KMS-11 (cell line): Measurements from ENCODE around the gene LRP6.
"Not testable (repeated sequence)": the region's sequence is repeated elsewhere in the genome, so short reads cannot be mapped to it uniquely, and the experiment has no call there.

ENCODE experiments used
- H2AFZ ChIP-seq: fragments of 200-600 bp; sonication (generic); 2 replicates; pipeline ENCODE4 v1.6.1; 2016; ENCODE audit warnings: antibody characterized with exemption, mixed run types, low read depth
- H3K27ac ChIP-seq: fragments of 200-600 bp; sonication (generic); 2 replicates; pipeline ENCODE4 v1.6.1; 2016; ENCODE audit warnings: mild to moderate bottlenecking, mixed run types
- H3K27me3 ChIP-seq: fragments of 200-600 bp; sonication (generic); 2 replicates; pipeline ENCODE4 v1.6.1; 2017; ENCODE audit warnings: mild to moderate bottlenecking, low read depth, mixed run types, moderate library complexity; ENCODE audit not compliant: insufficient read depth
- H3K36me3 ChIP-seq: fragments of 200-600 bp; sonication (generic); 2 replicates; pipeline ENCODE4 v1.6.1; 2017; ENCODE audit warnings: mild to moderate bottlenecking, mixed run types; ENCODE audit not compliant: insufficient read depth
- H3K4me1 ChIP-seq: fragments of 200-600 bp; sonication (generic); 2 replicates; pipeline ENCODE4 v1.6.1; 2016; ENCODE audit warnings: mild to moderate bottlenecking, low read depth, mixed run types; ENCODE audit not compliant: poor library complexity, severe bottlenecking
- H3K4me2 ChIP-seq: fragments of 200-600 bp; sonication (generic); 2 replicates; pipeline ENCODE4 v1.7.0; 2016; ENCODE audit warnings: mild to moderate bottlenecking, mixed run types
- H3K4me3 ChIP-seq: fragments of 200-600 bp; sonication (generic); IDR thresholded peaks from 2 replicates; pipeline ENCODE4 v1.6.1; 2017; ENCODE audit warnings: low read depth, low read length, mixed read lengths; ENCODE audit not compliant: insufficient read depth
- H3K79me2 ChIP-seq: fragments of 200-600 bp; sonication (generic); 2 replicates; pipeline ENCODE4 v1.6.1; 2016; ENCODE audit warnings: low read depth, mixed run types; ENCODE audit not compliant: insufficient read depth
- H3K9ac ChIP-seq: fragments of 200-600 bp; sonication (generic); 2 replicates; pipeline ENCODE4 v1.6.1; 2016; ENCODE audit warnings: mild to moderate bottlenecking, mixed run types
- H4K20me1 ChIP-seq: fragments of 200-600 bp; sonication (generic); 2 replicates; pipeline ENCODE4 v1.6.1; 2016; ENCODE audit warnings: mild to moderate bottlenecking, mixed run types; ENCODE audit not compliant: insufficient read depth
- CTCF ChIP-seq: fragments of 200-600 bp; sonication (generic); conservative IDR thresholded peaks from 2 replicates; pipeline ENCODE4 v1.6.1; 2017; ENCODE audit warnings: low read depth, mild to moderate bottlenecking, antibody characterized with exemption, low read length, moderate library complexity, mixed read lengths

Gene LRP6

GRCh38 chr12:12266873-12267741 is at the start of gene LRP6:
Gene LRP6 (minus strand): TSS chr12:12267044. CDS start chr12:12266735, 309 bp downstream.
- Histone ChIP-seq H2AFZ (peak within 1 kb of the TSS; percentile 79), H3K27ac (peak within 1 kb of the TSS; percentile 65)
- no peak for TF ChIP-seq CTCF

GRCh38 chr12:12315838-12316237 is 49.0 kb upstream of the LRP6 start:
- Histone ChIP-seq H3K36me3 (no peaks in the 10 kb centered on the region), H3K27me3 (no peaks in the 10 kb centered on the region), H3K9ac (no peak overlapping the region), H3K4me2 (no peak overlapping the region), H4K20me1 (no peaks in the 10 kb centered on the region), H2AFZ (no peak overlapping the region), H3K27ac (no peak overlapping the region), H3K4me1 (no peaks in the 10 kb centered on the region), H3K79me2 (no peaks in the 10 kb centered on the region), H3K4me3 (no peak overlapping the region)
- no peak for TF ChIP-seq CTCF

More at GRCh38 chr12:12266873-12267741, at the start of gene LRP6:
- Histone ChIP-seq H3K4me2 (peak within 1 kb of the TSS; percentile 83), H3K27me3 (no peaks in the 10 kb centered on the region), H3K36me3 (no peaks in the 10 kb centered on the region), H3K9ac (peak within 1 kb of the TSS; percentile 74), H4K20me1 (no peaks in the 10 kb centered on the region), H3K79me2 (peaks cover 13% of the 10 kb centered on the region; the same call in 1 of the 2 replicates), H3K4me3 (no peak within 1 kb of the TSS), H3K4me1 (peaks cover 16% of the 10 kb centered on the region)

- H4K20me1 ChIP-seq, H3K4me1 ChIP-seq, H2AFZ ChIP-seq, H3K4me2 ChIP-seq, H3K79me2 ChIP-seq, H3K36me3 ChIP-seq, H3K4me3 ChIP-seq, H3K9ac ChIP-seq, H3K27me3 ChIP-seq, H3K27ac ChIP-seq: not testable (repeated sequence)
These were observed 43.9 kb upstream of the LRP6 start for GRCh38 chr12:12310695-12311094.

GRCh38 chr12:12305568-12306300 is 38.9 kb upstream of the LRP6 start:
- Histone ChIP-seq H3K9ac (no peak overlapping the region), H3K27me3 (no peaks in the 10 kb centered on the region), H4K20me1 (no peaks in the 10 kb centered on the region), H3K27ac (no peak overlapping the region), H3K4me3 (no peak overlapping the region), H3K4me2 (no peak overlapping the region), H2AFZ (no peak overlapping the region), H3K4me1 (no peaks in the 10 kb centered on the region), H3K79me2 (no peaks in the 10 kb centered on the region), H3K36me3 (no peaks in the 10 kb centered on the region)
- TF ChIP-seq CTCF, result no peak
